Measurements from ENCODE around the gene C3orf22.

Gene C3orf22

DNA sequence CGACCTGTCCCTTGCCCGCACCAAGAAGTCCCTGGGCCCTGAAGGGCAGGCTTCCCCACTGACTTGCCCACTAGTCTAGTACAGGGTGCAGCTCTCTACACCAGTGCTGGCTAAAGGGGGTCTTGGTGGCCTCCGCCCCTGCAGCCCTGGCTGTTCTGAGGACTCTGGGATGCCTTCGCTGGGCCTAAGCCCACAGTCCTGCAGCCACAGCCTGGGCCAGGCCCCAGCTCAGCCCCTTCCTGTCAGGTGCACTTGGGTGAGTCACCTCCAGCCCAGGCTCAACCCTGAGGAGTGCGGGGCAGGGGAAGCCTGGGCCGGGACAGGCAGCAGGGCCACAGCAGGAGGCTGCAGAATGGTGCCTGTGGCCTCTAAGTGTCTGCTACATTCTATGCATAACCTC, 971 bp downstream of the C3orf22 start:
- H2AFZ ChIP-seq (ENCODE audit: low read length) = no peak overlapping the region
- H3K4me2 ChIP-seq (ENCODE audit: low read depth, low read length) = no peak overlapping the region
- no peaks in the 10 kb centered on the region for H3K4me1 ChIP-seq (ENCODE audit: low read length)
- DNase-seq = no peak
- H3F3A ChIP-seq (ENCODE audit: insufficient read depth, low read length) = no peaks in the 10 kb centered on the region
- no peaks in the 10 kb centered on the region for H3K79me2 ChIP-seq (ENCODE audit: low read length)
- no peaks in the 10 kb centered on the region for H3K27me3 ChIP-seq (replicated peaks; ENCODE audit: insufficient read depth, low read length)
- no peak overlapping the region for H3K9ac ChIP-seq (ENCODE audit: low read length)
- TF ChIP-seq EZH2 (optimal IDR thresholded peaks at IDR 0.05; ENCODE audit: low read depth, low read length) (no peak), EZH2phosphoT487 (IDR thresholded peaks at IDR 0.05; ENCODE audit: low read length) (no peak)
- TF ChIP-seq, protein P1, sequence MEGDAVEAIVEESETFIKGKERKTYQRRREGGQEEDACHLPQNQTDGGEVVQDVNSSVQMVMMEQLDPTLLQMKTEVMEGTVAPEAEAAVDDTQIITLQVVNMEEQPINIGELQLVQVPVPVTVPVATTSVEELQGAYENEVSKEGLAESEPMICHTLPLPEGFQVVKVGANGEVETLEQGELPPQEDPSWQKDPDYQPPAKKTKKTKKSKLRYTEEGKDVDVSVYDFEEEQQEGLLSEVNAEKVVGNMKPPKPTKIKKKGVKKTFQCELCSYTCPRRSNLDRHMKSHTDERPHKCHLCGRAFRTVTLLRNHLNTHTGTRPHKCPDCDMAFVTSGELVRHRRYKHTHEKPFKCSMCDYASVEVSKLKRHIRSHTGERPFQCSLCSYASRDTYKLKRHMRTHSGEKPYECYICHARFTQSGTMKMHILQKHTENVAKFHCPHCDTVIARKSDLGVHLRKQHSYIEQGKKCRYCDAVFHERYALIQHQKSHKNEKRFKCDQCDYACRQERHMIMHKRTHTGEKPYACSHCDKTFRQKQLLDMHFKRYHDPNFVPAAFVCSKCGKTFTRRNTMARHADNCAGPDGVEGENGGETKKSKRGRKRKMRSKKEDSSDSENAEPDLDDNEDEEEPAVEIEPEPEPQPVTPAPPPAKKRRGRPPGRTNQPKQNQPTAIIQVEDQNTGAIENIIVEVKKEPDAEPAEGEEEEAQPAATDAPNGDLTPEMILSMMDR (IDR thresholded peaks at IDR 0.05; ENCODE audit: low read length) = no peak
- H4K20me1 ChIP-seq (ENCODE audit: insufficient read depth, low read length) = no peaks in the 10 kb centered on the region
- H3K9me2 ChIP-seq (replicated peaks; ENCODE audit: insufficient read depth, low read length) = no peaks in the 10 kb centered on the region
- no peak overlapping the region for H3K4me3 ChIP-seq (ENCODE audit: low read length)
- no peak overlapping the region for H3K27ac ChIP-seq (ENCODE audit: low read length)
- H3K36me3 ChIP-seq (replicated peaks; ENCODE audit: insufficient read depth, low read length) = no peaks in the 10 kb centered on the region
- no peaks in the 10 kb centered on the region for H3K9me3 ChIP-seq (replicated peaks; ENCODE audit: insufficient read depth, low read length)

DNA sequence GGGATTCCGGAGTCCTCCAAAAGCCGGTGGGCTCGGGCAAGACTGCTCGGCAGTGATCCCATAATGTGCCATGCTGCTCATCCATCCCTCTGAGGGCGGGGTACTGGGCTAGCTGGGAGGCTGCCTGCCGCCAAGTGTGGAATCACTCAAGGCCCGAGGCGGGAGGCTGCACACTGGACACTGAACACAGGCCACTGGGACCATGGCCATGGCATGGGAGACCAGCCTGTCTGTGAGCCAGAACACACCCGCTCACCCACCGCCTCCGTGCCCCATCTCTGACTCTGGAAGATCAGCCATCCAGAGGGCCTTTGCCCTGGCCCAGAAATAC, 1.4 kb downstream of the C3orf22 start:
- Histone ChIP-seq H3K79me2 (ENCODE audit: low read length) (no peaks in the 10 kb centered on the region), H3K9me3 (replicated peaks; ENCODE audit: insufficient read depth, low read length) (no peaks in the 10 kb centered on the region), H3K36me3 (replicated peaks; ENCODE audit: insufficient read depth, low read length) (no peaks in the 10 kb centered on the region), H3K27ac (ENCODE audit: low read length) (no peak overlapping the region), H3F3A (ENCODE audit: insufficient read depth, low read length) (no peaks in the 10 kb centered on the region), H3K4me1 (ENCODE audit: low read length) (no peaks in the 10 kb centered on the region), H3K4me2 (ENCODE audit: low read depth, low read length) (no peak overlapping the region), H3K27me3 (replicated peaks; ENCODE audit: insufficient read depth, low read length) (no peaks in the 10 kb centered on the region), H3K9ac (ENCODE audit: low read length) (no peak overlapping the region), H4K20me1 (ENCODE audit: insufficient read depth, low read length) (no peaks in the 10 kb centered on the region), H2AFZ (ENCODE audit: low read length) (no peak overlapping the region), H3K9me2 (replicated peaks; ENCODE audit: insufficient read depth, low read length) (no peaks in the 10 kb centered on the region), H3K4me3 (ENCODE audit: low read length) (no peak overlapping the region)
- no peak for DNase-seq
- no peak for TF ChIP-seq EZH2phosphoT487 (IDR thresholded peaks at IDR 0.05; ENCODE audit: low read length)
- TF ChIP-seq, protein P1 (IDR thresholded peaks at IDR 0.05; ENCODE audit: low read length) = no peak
- TF ChIP-seq EZH2 (optimal IDR thresholded peaks at IDR 0.05; ENCODE audit: low read depth, low read length) = no peak

DNA sequence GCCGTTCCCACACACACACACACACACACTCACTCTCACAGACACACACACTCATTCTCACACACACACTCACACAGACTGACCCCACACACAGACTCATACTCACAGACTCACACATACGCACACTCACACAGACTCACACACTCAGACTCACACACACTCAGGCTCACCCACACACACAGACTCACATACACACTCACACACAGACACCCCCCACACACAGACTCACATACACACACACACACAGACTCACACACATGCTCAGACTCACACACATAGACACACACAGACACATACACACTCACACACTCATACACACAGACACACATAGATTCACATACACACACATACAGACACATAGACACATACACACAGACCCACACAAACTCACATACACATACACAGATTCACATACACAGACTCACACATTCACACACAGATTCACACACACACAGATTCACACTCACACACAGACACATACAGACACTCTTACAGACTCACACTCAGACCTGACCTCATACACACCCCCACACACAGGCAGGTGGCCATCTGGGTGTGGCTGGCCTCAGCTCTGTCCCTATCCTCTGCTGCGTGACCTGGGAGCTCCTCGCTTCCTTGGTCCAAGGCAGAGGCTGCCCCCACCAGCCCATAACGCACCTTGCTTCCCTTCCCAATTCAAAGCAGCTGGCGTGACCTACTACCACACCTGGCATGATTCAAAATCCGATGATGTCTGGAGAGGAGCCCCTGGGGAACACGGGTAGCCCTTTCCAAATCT, 1.9 kb downstream of the C3orf22 start:
- H3K4me2 ChIP-seq (ENCODE audit: low read depth, low read length) = no peak overlapping the region
- H3K9me2 ChIP-seq (replicated peaks; ENCODE audit: insufficient read depth, low read length) = no peaks in the 10 kb centered on the region

More for the DNA sequence above, 1.9 kb downstream of the C3orf22 start:
- no peak for DNase-seq
- Histone ChIP-seq H2AFZ (ENCODE audit: low read length) (no peak overlapping the region), H3K27ac (ENCODE audit: low read length) (no peak overlapping the region), H3K4me1 (ENCODE audit: low read length) (no peaks in the 10 kb centered on the region), H3K79me2 (ENCODE audit: low read length) (no peaks in the 10 kb centered on the region), H4K20me1 (ENCODE audit: insufficient read depth, low read length) (no peaks in the 10 kb centered on the region), H3K27me3 (replicated peaks; ENCODE audit: insufficient read depth, low read length) (no peaks in the 10 kb centered on the region), H3K9me3 (replicated peaks; ENCODE audit: insufficient read depth, low read length) (no peaks in the 10 kb centered on the region), H3K36me3 (replicated peaks; ENCODE audit: insufficient read depth, low read length) (no peaks in the 10 kb centered on the region), H3K9ac (ENCODE audit: low read length) (no peak overlapping the region), H3K4me3 (ENCODE audit: low read length) (no peak overlapping the region), H3F3A (ENCODE audit: insufficient read depth, low read length) (no peaks in the 10 kb centered on the region)
- no peak for TF ChIP-seq EZH2 (optimal IDR thresholded peaks at IDR 0.05; ENCODE audit: low read depth, low read length)
- TF ChIP-seq, protein P1 (IDR thresholded peaks at IDR 0.05; ENCODE audit: low read length) = no peak
- no peak for TF ChIP-seq EZH2phosphoT487 (IDR thresholded peaks at IDR 0.05; ENCODE audit: low read length)
